UCSD-AML1 (cell line): ENCODE data around the gene CNIH3.
"Not testable (repeated sequence)": the region's sequence is repeated elsewhere in the genome, so short reads cannot be mapped to it uniquely, and the experiment has no call there.

ENCODE experiments used
- DNase-seq: peaks from one replicate; lab custom pipeline; 2025; ENCODE audit not compliant: unreplicated experiment; lab: John Stamatoyannopoulos, UW

CNIH3 gene

GRCh38 chr1:224683936-224684335 is 67.8 kb downstream of the CNIH3 start:
- DNase-seq, result no peak

DNA sequence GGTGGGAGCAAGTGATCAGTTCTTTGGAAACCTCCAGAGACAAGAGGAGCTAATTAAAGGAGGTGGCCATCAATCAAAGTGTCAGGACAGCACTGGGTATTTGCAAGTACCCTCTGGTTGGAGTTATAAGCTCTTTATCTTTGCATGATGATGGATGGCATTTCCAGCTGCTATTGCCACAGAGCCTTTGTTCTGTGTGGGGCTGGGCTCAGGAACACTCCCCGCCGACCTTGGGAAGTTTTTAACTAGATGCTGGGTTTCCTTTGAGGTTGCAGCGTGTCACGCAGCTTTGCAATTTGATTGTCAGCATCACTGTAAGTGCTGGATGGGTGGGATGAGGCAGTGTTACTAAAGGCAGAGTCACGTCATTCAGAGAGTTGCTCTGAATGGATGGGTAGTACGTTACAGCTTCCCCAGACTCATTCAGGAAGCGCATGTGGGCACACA is 68.9 kb downstream of the CNIH3 start:
- peak; percentile 81 for DNase-seq

GRCh38 chr1:224686140-224686539 is 70.0 kb downstream of the CNIH3 start:
- DNase-seq, result not testable (repeated sequence)

DNA sequence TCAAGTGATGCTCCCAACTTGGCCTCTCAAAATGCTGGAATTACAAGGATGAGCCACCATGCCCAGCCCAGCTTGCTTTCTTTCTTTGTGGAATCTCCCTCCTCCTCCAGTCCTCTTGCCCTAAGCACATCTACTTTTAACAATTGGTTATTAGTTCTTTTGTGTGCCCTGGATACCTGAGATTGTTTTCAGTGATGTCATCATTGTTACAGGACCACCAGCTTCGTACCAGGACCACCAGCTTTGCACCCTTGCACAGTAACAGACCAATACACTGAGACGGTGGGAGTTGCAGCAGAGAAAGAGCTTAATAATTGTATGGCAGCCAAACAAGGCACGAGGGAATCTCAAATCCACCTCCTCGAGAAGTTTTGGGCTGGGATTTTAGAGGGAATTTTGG is 71.3 kb downstream of the CNIH3 start:
- DNase-seq, result no peak

DNA sequence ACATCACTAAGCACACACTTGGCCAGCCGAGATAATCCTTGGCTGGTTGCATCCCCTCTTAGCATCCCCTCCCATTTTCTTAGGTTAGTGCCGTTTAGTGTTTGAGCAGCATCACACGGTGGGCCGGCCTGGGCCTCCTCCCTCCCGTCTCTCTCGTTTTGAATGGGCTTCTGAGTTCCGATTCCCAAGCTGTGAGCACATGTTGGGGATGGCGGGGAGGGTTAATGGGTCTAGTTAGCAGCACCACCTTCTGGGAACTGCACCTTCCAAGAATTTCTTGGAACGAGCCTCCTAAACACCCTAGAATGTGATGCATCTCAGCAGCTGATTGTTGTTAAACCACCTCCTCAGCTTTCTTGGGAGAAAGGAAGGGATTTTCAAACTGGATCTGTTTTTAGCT is 73.3 kb downstream of the CNIH3 start:
- no peak for DNase-seq

GRCh38 chr1:224690576-224690975 is 74.5 kb downstream of the CNIH3 start:
- DNase-seq, result no peak

GRCh38 chr1:224691148-224691925 is 75.2 kb downstream of the CNIH3 start:
- DNase-seq, result no peak

GRCh38 chr1:224694969-224695368 is 78.9 kb downstream of the CNIH3 start:
- DNase-seq, result no peak

DNA sequence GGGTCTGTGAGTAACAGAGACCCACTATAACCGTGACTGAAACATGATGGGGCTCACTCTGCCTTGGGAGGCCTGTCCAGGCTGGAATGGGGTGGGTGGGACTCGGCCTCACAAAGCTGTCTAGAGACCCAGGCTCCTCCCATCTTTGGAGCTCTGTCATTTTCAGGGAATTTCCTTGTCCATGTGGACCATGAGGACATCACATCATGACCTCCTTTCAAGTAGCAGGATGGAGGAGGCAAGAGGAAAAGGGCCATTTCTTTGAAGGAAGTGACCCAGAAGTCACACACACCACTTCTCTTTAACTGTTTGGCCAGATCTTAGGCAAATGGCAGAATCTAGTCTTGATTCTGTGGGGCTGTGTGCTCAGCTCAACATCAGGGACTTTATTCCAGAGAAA is 79.9 kb downstream of the CNIH3 start:
- no peak for DNase-seq

- DNase-seq, result no peak
These were observed 81.0 kb downstream of the CNIH3 start for GRCh38 chr1:224696891-224697765.

GRCh38 chr1:224698015-224698451 is 81.9 kb downstream of the CNIH3 start:
- no peak for DNase-seq

DNA sequence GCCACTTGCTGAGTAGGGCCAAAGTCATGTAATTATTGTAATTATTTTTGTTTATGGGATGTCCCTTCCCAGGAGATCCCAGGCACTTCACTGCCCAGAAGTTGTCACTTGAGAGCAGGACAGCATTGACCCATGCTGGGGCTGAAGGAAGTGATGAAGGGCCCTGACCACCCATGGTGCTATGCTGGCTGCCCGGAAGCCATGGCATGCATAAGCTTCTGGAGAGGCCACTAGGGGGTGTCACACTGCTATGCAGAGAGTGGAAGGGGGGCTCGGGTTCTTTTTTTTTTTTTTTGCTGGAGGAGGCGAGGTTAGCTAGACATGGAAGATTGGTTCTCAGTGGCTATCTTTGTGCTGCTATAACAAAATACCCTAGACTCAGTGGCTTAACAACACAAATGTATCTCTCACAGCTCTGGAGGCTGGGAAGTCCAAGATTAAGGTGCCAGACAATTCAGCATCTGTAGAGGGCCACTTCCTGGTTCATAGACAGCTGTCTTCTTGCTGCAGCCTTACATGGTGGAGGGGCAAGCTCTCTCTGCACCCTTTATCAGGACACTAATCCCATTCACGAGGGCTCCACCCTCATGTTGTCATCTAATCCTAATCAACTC is 84.9 kb downstream of the CNIH3 start:
- no peak for DNase-seq

GRCh38 chr1:224703702-224704101 is 87.6 kb downstream of the CNIH3 start:
- no peak for DNase-seq

- DNase-seq, result no peak
These were observed 88.1 kb downstream of the CNIH3 start for GRCh38 chr1:224704107-224704735.

DNA sequence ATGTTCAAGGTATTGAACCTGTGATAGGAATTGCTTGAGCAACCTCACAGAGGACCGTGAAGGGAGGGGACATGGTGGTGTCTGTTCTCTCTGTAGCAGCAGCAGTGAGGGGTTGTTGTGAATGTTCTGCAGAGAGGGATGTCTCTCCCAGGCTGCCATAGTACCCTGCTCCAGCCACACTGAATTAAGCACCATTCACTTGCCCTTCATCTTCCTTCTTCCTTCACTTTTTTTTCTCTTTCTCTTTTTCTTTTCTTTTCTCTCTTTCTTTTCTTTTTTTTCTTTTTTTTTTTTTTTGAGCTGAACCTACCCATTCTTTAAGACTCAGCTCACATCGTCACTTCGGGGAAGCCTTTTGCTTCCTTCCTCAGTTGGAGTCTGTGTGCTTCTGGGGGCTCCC is 89.5 kb downstream of the CNIH3 start:
- DNase-seq, result no peak

DNA sequence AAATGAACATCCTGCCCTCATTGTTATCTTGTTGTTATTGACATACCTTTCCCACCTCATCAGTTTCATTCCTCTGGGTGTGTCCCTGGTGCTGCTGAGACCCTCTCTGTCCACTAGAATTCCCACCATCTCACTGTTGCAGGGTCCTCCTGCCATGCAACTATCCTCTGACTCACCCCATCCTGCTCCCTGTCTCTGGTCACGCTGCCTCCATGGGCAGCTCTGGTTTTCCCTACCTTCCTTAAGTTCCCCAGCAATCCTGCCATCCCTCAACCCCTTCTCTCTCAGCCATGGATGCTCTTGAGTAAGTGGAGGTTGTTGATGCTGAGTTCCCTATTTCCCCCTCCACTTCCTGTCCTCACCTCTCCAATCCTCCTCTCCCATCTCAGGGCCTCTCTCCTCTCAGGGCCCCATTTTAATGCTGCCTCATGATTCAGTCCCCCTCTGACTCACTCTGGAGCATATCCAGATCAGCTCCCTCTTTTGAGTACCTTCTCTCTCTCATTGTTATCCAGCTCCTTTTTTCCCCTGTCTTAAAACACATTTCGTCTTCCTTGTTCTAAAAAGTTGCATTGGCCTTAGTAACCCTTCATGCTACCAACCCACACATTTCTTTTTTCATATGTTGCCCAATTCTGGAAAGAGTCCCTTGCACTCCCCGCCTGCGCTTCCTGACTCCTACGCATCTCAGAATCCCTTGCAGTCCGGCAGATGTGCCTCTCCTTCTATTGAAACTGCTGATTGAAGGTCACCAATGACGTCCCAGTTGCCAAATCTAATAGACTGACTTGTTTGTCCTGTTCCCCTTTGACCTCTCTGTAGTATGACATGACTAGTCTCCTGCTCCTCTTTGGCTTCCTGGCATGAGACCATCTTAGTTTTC is 92.0 kb downstream of the CNIH3 start:
- no peak for DNase-seq

DNA sequence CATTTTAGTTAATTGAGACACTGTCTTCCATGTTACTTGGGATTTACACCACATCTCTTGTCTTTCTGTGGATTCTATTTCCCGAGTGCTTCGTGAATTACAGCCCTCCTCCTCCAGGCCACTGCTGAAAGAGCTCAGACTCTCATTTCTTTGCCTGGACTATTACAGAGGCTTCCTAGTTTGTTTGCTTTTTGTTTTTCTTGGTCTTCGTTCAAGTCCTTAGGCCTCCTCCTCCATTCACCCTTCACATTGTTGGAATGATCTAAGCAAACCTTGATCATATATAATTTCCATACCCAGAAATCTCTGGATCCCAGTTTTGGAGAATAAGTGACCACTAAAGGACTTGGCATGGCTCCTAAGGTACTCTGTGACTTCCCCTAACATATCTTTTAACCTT is 94.1 kb downstream of the CNIH3 start:
- DNase-seq, result no peak

DNA sequence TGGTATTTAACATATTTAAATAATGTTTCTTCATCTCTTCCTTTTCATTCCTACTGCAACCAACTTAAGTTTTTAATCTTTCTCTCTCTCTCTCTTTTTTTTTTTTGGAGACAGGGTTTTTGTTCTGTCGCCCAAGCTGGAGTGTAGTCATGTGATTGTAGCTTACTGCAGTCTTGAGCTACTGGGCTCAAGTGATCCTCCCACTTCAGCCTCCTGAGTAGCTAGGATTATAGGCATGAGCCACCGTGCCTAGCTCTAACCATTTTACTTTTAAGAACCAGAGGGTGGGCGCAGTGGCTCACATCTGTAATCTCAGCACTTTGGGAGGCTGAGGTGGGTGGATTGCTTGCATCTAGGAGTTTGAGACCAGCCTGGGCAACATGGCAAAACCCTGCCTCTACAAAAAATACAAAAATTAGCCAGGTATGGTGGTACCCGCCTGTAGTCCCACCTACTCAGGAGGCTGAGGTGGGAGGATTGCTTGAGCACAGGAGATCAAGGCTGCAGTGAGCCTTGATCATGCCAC is 95.2 kb downstream of the CNIH3 start:
- DNase-seq, result not testable (repeated sequence)

DNA sequence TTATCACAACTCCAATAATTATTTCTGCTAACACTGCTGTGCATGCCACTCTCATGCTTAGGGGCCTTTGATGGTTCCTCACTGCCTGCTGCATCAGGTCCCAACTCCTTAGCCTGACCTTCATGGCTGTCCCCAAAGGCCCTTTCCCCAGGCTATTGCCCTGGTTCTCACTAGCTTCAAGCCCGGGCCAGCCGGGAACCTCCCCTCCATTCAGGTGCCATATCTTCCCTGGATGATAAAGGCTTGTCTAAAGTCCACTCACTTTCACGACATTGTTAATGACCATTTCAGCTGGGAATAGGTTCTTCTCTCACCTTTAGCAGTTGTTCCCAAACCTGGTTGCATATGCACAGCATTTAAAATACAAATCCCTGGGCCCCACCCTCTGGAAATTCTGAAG is 95.8 kb downstream of the CNIH3 start:
- DNase-seq, result no peak

GRCh38 chr1:224713228-224713627 is 97.1 kb downstream of the CNIH3 start:
- DNase-seq, result no peak
